ENCODE measurements around the gene PPFIBP1.
"Not testable (repeated sequence)": the region's sequence is repeated elsewhere in the genome, so short reads cannot be mapped to it uniquely, and the experiment has no call there.

PPFIBP1 gene

GRCh38 chr12:27566626-27567025, 42.6 kb downstream of the PPFIBP1 start:
- DNase-seq (ENCODE audit: low spot score), result no peak

- DNase-seq (ENCODE audit: low spot score), result no peak
Measured at GRCh38 chr12:27571463-27571862, 47.5 kb downstream of the PPFIBP1 start.

GRCh38 chr12:27572486-27573255, 48.7 kb downstream of the PPFIBP1 start:
- DNase-seq (ENCODE audit: low spot score), result peak; percentile 63

- DNase-seq (ENCODE audit: low spot score), result peak; percentile 82
Measured at GRCh38 chr12:27573972-27574371, 50.0 kb downstream of the PPFIBP1 start.

GRCh38 chr12:27575090-27575761, 51.2 kb downstream of the PPFIBP1 start:
- no peak for DNase-seq (ENCODE audit: low spot score)

- peak; percentile 86 for DNase-seq (ENCODE audit: low spot score)
Measured at GRCh38 chr12:27575762-27576118, 51.7 kb downstream of the PPFIBP1 start.

- no peak for DNase-seq (ENCODE audit: low spot score)
Measured at GRCh38 chr12:27576667-27577347, 52.8 kb downstream of the PPFIBP1 start.

GRCh38 chr12:27577688-27578087, 53.7 kb downstream of the PPFIBP1 start:
- no peak for DNase-seq (ENCODE audit: low spot score)

GRCh38 chr12:27578689-27579372, 54.8 kb downstream of the PPFIBP1 start:
- DNase-seq (ENCODE audit: low spot score), result no peak

GRCh38 chr12:27580561-27581330, 56.7 kb downstream of the PPFIBP1 start:
- DNase-seq (ENCODE audit: low spot score), result no peak

- DNase-seq (ENCODE audit: low spot score), result not testable (repeated sequence)
Measured at GRCh38 chr12:27581331-27581671, 57.3 kb downstream of the PPFIBP1 start.

GRCh38 chr12:27581833-27582232, 57.8 kb downstream of the PPFIBP1 start:
- DNase-seq (ENCODE audit: low spot score), result not testable (repeated sequence)

GRCh38 chr12:27582445-27582844, 58.4 kb downstream of the PPFIBP1 start:
- DNase-seq (ENCODE audit: low spot score), result not testable (repeated sequence)

- no peak for DNase-seq (ENCODE audit: low spot score)
Measured at GRCh38 chr12:27583057-27583797, 59.2 kb downstream of the PPFIBP1 start.

GRCh38 chr12:27583981-27584380, 60.0 kb downstream of the PPFIBP1 start:
- DNase-seq (ENCODE audit: low spot score), result no peak

GRCh38 chr12:27585739-27586265, 61.8 kb downstream of the PPFIBP1 start:
- no peak for DNase-seq (ENCODE audit: low spot score)

GRCh38 chr12:27588075-27588730, 64.2 kb downstream of the PPFIBP1 start:
- not testable (repeated sequence) for DNase-seq (ENCODE audit: low spot score)

- no peak for DNase-seq (ENCODE audit: low spot score)
Measured at GRCh38 chr12:27588776-27589175, 64.8 kb downstream of the PPFIBP1 start.

- no peak for DNase-seq (ENCODE audit: low spot score)
Measured at GRCh38 chr12:27589419-27589818, 65.4 kb downstream of the PPFIBP1 start.

- not testable (repeated sequence) for DNase-seq (ENCODE audit: low spot score)
Measured at GRCh38 chr12:27591698-27592097, 67.7 kb downstream of the PPFIBP1 start.

All from COLO829 (cell line).